Ishikawa (cell line): ENCODE results near the gene CPVL.

ENCODE experiments used
- CEBPB ChIP-seq: IDR thresholded peaks from 2 replicates; pipeline ENCODE4 v1.6.1; 2012
- CREB1 ChIP-seq: IDR thresholded peaks from 2 replicates; pipeline ENCODE4 v1.6.1; 2012; ENCODE audit warnings: low read depth
- EP300 ChIP-seq: IDR thresholded peaks from 2 replicates; pipeline ENCODE4 v1.6.1; 2012; ENCODE audit warnings: borderline replicate concordance
- NFIC ChIP-seq: IDR thresholded peaks from 2 replicates; pipeline ENCODE4 v1.6.1; 2012
- TAF1 ChIP-seq: IDR thresholded peaks from 2 replicates; pipeline ENCODE4 v1.6.1; 2012; ENCODE audit warnings: low read depth, mild to moderate bottlenecking
- TCF12 ChIP-seq: IDR thresholded peaks from 2 replicates; pipeline ENCODE4 v1.6.1; 2012; ENCODE audit warnings: low read depth
- TEAD4 ChIP-seq: IDR thresholded peaks from 2 replicates; pipeline ENCODE4 v1.6.1; 2012
- YY1 ChIP-seq: IDR thresholded peaks from 2 replicates; pipeline ENCODE4 v1.6.1; 2012; ENCODE audit warnings: low read depth
- ZBTB7A ChIP-seq: IDR thresholded peaks from 2 replicates; pipeline ENCODE4 v1.6.1; 2012; ENCODE audit warnings: low read depth
- TF ChIP-seq, protein P1 (sequence below): IDR thresholded peaks from 2 replicates; pipeline ENCODE4 v1.6.1; 2012; ENCODE audit warnings: low read depth, mild to moderate bottlenecking
- TF ChIP-seq, protein P2 (sequence below): IDR thresholded peaks from 2 replicates; pipeline ENCODE4 v1.6.1; 2012
- TF ChIP-seq, protein P3 (sequence below): IDR thresholded peaks from 2 replicates; pipeline ENCODE4 v1.6.1; 2012

DNA sequence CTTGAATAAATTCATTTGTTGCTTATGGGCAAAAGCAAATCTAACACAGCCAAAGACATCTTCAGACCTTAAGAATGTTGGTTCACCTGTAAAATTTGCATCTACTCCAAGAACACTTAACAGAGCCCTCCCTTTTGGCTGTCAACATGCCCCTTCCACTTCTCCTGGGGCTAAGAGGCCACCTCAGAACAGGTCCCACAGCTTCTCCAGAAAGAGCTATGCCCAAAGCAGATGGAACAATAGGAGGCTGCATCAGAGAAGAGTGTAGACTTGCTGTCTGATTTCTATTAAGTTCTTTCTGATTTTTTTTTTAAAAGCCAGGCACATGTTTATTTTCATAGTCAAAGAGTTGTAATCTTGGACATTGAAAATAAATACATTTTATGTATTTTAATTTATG lies 162.1 kb downstream of the CPVL start:
- TF ChIP-seq, protein P1, sequence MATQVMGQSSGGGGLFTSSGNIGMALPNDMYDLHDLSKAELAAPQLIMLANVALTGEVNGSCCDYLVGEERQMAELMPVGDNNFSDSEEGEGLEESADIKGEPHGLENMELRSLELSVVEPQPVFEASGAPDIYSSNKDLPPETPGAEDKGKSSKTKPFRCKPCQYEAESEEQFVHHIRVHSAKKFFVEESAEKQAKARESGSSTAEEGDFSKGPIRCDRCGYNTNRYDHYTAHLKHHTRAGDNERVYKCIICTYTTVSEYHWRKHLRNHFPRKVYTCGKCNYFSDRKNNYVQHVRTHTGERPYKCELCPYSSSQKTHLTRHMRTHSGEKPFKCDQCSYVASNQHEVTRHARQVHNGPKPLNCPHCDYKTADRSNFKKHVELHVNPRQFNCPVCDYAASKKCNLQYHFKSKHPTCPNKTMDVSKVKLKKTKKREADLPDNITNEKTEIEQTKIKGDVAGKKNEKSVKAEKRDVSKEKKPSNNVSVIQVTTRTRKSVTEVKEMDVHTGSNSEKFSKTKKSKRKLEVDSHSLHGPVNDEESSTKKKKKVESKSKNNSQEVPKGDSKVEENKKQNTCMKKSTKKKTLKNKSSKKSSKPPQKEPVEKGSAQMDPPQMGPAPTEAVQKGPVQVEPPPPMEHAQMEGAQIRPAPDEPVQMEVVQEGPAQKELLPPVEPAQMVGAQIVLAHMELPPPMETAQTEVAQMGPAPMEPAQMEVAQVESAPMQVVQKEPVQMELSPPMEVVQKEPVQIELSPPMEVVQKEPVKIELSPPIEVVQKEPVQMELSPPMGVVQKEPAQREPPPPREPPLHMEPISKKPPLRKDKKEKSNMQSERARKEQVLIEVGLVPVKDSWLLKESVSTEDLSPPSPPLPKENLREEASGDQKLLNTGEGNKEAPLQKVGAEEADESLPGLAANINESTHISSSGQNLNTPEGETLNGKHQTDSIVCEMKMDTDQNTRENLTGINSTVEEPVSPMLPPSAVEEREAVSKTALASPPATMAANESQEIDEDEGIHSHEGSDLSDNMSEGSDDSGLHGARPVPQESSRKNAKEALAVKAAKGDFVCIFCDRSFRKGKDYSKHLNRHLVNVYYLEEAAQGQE = no peak
- TF ChIP-seq, protein P2, sequence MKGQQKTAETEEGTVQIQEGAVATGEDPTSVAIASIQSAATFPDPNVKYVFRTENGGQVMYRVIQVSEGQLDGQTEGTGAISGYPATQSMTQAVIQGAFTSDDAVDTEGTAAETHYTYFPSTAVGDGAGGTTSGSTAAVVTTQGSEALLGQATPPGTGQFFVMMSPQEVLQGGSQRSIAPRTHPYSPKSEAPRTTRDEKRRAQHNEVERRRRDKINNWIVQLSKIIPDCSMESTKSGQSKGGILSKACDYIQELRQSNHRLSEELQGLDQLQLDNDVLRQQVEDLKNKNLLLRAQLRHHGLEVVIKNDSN = no peak
- TF ChIP-seq, protein P3, sequence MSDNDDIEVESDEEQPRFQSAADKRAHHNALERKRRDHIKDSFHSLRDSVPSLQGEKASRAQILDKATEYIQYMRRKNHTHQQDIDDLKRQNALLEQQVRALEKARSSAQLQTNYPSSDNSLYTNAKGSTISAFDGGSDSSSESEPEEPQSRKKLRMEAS = no peak
- TF ChIP-seq YY1 (no peak), EP300 (no peak), TCF12 (no peak), TAF1 (no peak), TEAD4 (no peak), CREB1 (no peak), CEBPB (no peak), ZBTB7A (no peak), NFIC (no peak)
